Osteoblast (primary cell): ENCODE data around the gene TOR1B. TPM values are rescaled to one million over a fixed set of nuclear protein-coding genes. Genes with fewer than 3 reads are reported as not detected.

Experiments used
- DNase-seq: peaks from one replicate; pipeline ENCODE4 v3.0.0; 2011; ENCODE audit warnings: low spot score, mixed read lengths; ENCODE audit not compliant: insufficient read length; ENCODE audit errors: missing footprints
- H2AFZ ChIP-seq: 2 replicates; pipeline ENCODE4 v1.6.0; 2011; ENCODE audit warnings: mild to moderate bottlenecking, low read length
- H3K27ac ChIP-seq: 2 replicates; pipeline ENCODE4 v1.5.1; 2011; ENCODE audit warnings: mild to moderate bottlenecking, low read depth, low read length, moderate library complexity
- H3K27me3 ChIP-seq: 2 replicates; pipeline ENCODE4 v1.6.0; 2012; ENCODE audit warnings: mild to moderate bottlenecking, control low read depth, inconsistent platforms, low read length, moderate library complexity; ENCODE audit not compliant: insufficient read depth
- H3K36me3 ChIP-seq: 2 replicates; pipeline ENCODE4 v1.5.1; 2011; ENCODE audit warnings: mild to moderate bottlenecking, low read length, control low read depth, moderate library complexity; ENCODE audit not compliant: insufficient read depth
- H3K4me1 ChIP-seq: 2 replicates; pipeline ENCODE4 v1.5.1; 2011; ENCODE audit warnings: mild to moderate bottlenecking, low read length, control low read depth, moderate library complexity; ENCODE audit not compliant: insufficient read depth
- H3K4me2 ChIP-seq: 2 replicates; pipeline ENCODE4 v1.6.0; 2011; ENCODE audit warnings: mild to moderate bottlenecking, low read length; ENCODE audit not compliant: insufficient read depth
- H3K4me3 ChIP-seq: fragments of 200-600 bp; sonication (generic); 3 replicates; pipeline ENCODE4 v1.5.1; 2012; ENCODE audit warnings: mild to moderate bottlenecking, low read length, inconsistent platforms; ENCODE audit not compliant: insufficient read depth
- H3K79me2 ChIP-seq: 2 replicates; pipeline ENCODE4 v1.6.0; 2012; ENCODE audit warnings: mild to moderate bottlenecking, low read length, control low read depth, inconsistent platforms; ENCODE audit not compliant: insufficient read depth
- H3K9me3 ChIP-seq: 2 replicates; pipeline ENCODE4 v1.5.1; 2011; ENCODE audit warnings: low read depth, low read length, control low read depth
- H4K20me1 ChIP-seq: 2 replicates; pipeline ENCODE4 v1.6.0; 2012; ENCODE audit warnings: mild to moderate bottlenecking, low read length, control low read depth; ENCODE audit not compliant: insufficient read depth
- total RNA-seq: library from RNA; depleted of rRNA; stranded (reverse); fragments of >200 nt; gene quantifications from 2 replicates; pipeline ENCODE4 v1.2.3, GENCODE V29; 2012
- TF ChIP-seq, protein P1 (sequence below): IDR thresholded peaks from 2 replicates; pipeline ENCODE4 v1.5.1; 2011; ENCODE audit warnings: mild to moderate bottlenecking, low read depth, low read length, moderate library complexity; ENCODE audit errors: extremely low read depth

Gene TOR1B
- total RNA-seq, 1 donor, result 27.5 TPM

- Histone ChIP-seq H4K20me1 (peaks cover 8% of the 10 kb centered on the region), H3K27me3 (no peaks in the 10 kb centered on the region), H3K4me2 (no peak overlapping the region), H2AFZ (no peak overlapping the region), H3K27ac (no peak overlapping the region), H3K9me3 (no peaks in the 10 kb centered on the region), H3K79me2 (no peaks in the 10 kb centered on the region), H3K4me3 (no peak overlapping the region), H3K4me1 (no peaks in the 10 kb centered on the region), H3K36me3 (peaks cover 55% of the 10 kb centered on the region)
- DNase-seq, result no peak
- TF ChIP-seq, protein P1, sequence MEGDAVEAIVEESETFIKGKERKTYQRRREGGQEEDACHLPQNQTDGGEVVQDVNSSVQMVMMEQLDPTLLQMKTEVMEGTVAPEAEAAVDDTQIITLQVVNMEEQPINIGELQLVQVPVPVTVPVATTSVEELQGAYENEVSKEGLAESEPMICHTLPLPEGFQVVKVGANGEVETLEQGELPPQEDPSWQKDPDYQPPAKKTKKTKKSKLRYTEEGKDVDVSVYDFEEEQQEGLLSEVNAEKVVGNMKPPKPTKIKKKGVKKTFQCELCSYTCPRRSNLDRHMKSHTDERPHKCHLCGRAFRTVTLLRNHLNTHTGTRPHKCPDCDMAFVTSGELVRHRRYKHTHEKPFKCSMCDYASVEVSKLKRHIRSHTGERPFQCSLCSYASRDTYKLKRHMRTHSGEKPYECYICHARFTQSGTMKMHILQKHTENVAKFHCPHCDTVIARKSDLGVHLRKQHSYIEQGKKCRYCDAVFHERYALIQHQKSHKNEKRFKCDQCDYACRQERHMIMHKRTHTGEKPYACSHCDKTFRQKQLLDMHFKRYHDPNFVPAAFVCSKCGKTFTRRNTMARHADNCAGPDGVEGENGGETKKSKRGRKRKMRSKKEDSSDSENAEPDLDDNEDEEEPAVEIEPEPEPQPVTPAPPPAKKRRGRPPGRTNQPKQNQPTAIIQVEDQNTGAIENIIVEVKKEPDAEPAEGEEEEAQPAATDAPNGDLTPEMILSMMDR, result no peak
Measured at GRCh38 chr9:129812385-129812784, 9.4 kb downstream of the TOR1B start.

DNA sequence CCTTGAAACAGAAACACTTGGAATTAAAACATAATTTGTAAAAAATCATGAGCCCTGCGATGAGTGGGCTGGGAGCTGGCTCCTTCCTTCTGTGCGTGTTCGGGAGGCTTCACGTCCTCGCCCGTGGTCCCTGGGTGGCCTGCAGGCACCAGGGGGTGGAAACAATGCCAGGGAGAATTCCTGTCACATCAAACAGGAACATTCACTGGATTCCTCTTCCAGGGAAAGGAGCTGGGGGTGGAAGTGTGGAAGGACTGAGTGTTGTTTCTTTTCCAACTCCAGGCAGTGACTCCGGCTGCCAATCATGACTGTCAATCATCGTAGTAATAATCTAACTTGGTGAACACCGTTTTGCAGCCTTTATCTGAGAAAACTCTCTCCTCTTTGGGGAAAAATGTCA is 10.7 kb downstream of the TOR1B start:
- Histone ChIP-seq H3K27ac (no peak overlapping the region), H3K79me2 (no peaks in the 10 kb centered on the region), H3K36me3 (peaks cover 63% of the 10 kb centered on the region), H3K4me3 (no peak overlapping the region), H3K4me2 (no peak overlapping the region), H3K4me1 (no peaks in the 10 kb centered on the region), H3K27me3 (no peaks in the 10 kb centered on the region), H3K9me3 (no peaks in the 10 kb centered on the region), H4K20me1 (peaks cover 8% of the 10 kb centered on the region), H2AFZ (no peak overlapping the region)
- no peak for DNase-seq
- TF ChIP-seq, protein P1, result no peak

DNA sequence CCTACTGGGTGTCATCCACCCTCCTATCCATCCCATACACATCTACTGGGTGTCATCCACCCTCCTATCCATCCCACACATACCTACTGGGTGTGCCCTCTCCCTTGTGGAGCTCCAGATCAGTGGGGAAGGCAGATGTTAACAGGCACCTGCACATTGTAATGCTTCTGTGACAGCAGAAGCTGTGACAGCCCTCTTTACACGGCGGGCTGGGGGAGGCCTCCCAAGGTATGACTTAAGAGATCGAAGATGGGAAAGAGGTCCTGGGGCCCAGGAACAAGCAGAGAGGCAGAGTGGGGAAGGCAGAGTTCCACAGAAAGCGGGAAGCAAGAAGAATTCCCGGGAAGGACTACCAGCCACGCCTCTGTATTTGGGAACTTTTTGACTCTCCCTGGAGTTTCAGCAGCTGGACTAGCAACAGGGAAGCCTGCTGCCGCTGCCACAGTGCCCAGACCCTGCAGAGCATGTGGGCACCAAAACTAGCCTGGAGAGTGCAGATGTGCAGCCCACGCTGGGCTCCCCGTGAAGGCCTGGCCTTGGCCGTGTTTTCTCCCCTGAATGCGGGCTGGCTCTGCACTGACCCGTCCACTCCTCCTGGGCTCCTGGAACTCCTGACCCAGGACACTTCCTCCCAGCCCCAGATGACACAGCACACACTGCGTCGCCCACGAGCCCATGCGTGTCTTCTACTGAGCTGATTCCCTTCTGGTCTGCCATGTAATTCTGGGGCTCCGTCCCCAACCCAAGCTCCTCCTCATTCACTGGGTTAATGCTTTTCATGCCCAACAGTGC is 11.6 kb downstream of the TOR1B start:
- Histone ChIP-seq H3K4me3 (no peak overlapping the region), H3K79me2 (no peaks in the 10 kb centered on the region), H3K4me2 (no peak overlapping the region), H4K20me1 (peaks cover 8% of the 10 kb centered on the region), H3K27me3 (no peaks in the 10 kb centered on the region), H3K4me1 (no peaks in the 10 kb centered on the region), H3K27ac (no peak overlapping the region), H2AFZ (no peak overlapping the region), H3K9me3 (no peaks in the 10 kb centered on the region), H3K36me3 (peaks cover 62% of the 10 kb centered on the region)
- TF ChIP-seq, protein P1, result no peak
- no peak for DNase-seq

DNA sequence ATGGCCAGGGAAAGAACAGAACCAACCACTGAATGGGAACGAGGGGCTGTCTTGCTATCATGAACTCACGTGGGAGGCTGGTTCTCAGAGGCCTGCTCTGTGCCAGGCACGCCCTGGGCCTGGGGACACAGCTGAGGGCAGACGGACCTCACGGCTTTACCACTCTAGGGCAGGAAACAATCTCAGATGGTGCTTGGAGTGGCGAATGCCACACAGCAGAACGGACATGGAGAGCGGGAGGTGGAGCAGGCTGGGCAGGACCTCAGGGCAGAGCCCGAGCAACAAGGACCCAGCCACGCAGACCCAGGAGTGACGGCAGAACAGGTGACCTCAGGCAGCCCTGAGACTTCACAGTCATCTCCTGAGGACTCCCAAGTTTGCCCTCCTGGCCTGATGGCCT is 12.3 kb downstream of the TOR1B start:
- no peak for DNase-seq
- H3K4me1 ChIP-seq, result no peaks in the 10 kb centered on the region
- H3K27ac ChIP-seq, result no peak overlapping the region
- H3K9me3 ChIP-seq, result no peaks in the 10 kb centered on the region
- H4K20me1 ChIP-seq, result peaks cover 8% of the 10 kb centered on the region
- H3K27me3 ChIP-seq, result no peaks in the 10 kb centered on the region
- H2AFZ ChIP-seq, result no peak overlapping the region
- no peak overlapping the region for H3K4me2 ChIP-seq
- peaks cover 1% of the 10 kb centered on the region for H3K79me2 ChIP-seq
- H3K4me3 ChIP-seq, result no peak overlapping the region
- TF ChIP-seq, protein P1, result no peak
- H3K36me3 ChIP-seq, result peaks cover 63% of the 10 kb centered on the region
